IPS DF 6.9 (cell line): ENCODE measurements around the gene ADCY1.

Source experiments
- DNase-seq: peaks from one replicate; pipeline ENCODE4 v3.0.0-alpha.2; 2013; ENCODE audit warnings: low read depth, low spot score
- H3K27ac ChIP-seq: one replicate; pipeline ENCODE4 v1.5.1; 2013; ENCODE audit warnings: low read length, control low read depth
- H3K27me3 ChIP-seq: 2 replicates; pipeline ENCODE4 v1.6.1; 2013; ENCODE audit warnings: mild to moderate bottlenecking, low read length; ENCODE audit not compliant: control insufficient read depth, insufficient read depth
- H3K36me3 ChIP-seq: 2 replicates; pipeline ENCODE4 v1.6.1; 2013; ENCODE audit warnings: low read length; ENCODE audit not compliant: control insufficient read depth, insufficient read depth
- H3K4me1 ChIP-seq: 2 replicates; pipeline ENCODE4 v1.6.1; 2013; ENCODE audit warnings: low read length; ENCODE audit not compliant: control insufficient read depth, insufficient read depth
- H3K4me3 ChIP-seq: 2 replicates; pipeline ENCODE4 v1.5.1; 2013; ENCODE audit warnings: mild to moderate bottlenecking, low read length
- H3K9me3 ChIP-seq: 2 replicates; pipeline ENCODE4 v1.6.1; 2013; ENCODE audit warnings: low read length, inconsistent platforms; ENCODE audit not compliant: control insufficient read depth, insufficient read depth
- WGBS: extraction: QIAGEN DNeasy Blood & Tissue Kit; methylation state at CpG from one replicate; pipeline ENCODE4 v1.1.7; 2013; ENCODE audit warnings: mixed read lengths, missing lambda C conversion rate; ENCODE audit not compliant: insufficient read length, insufficient coverage; 5-methylcytosine and 5-hydroxymethylcytosine counted together

The ADCY1 gene

DNA sequence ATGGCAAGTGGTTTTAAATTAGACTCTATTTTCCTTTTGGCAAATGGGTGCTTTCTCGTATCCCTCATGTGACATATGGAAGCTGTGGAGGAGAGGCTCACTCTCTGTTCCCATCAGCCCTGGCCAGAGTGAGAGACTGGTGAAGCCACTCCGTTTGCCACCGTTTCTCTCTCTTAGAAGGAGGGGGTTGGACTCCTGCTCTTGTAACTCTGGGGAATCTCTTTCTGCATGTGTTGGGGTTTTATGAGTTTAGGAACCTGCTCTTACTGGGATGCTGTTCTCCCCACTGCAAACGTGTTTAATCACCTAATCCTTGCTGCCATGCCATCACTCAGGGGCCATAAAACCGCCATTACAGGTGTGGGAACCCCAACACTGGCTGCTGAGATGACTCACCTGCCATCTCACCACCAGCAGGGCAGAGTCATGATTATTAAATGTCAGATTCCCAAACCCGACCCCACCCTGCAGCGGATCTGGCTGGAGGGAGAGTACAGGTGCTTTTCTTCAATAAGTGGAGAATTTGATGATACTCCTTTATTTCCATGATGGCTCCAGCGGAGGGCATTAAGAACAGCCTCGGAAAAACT lies 103.2 kb downstream of the ADCY1 start:
- no peak for DNase-seq
- H3K36me3 ChIP-seq, result peaks cover 5% of the 10 kb centered on the region; the same call in 1 of the 2 replicates
- H3K27me3 ChIP-seq, result no peaks in the 10 kb centered on the region
- WGBS, result no CpG with 5 or more reads among the region's 9 CpGs
- H3K9me3 ChIP-seq, result no peaks in the 10 kb centered on the region
- H3K4me1 ChIP-seq, result no peaks in the 10 kb centered on the region
- no peak overlapping the region for H3K4me3 ChIP-seq
- H3K27ac ChIP-seq, result no peak overlapping the region

DNA sequence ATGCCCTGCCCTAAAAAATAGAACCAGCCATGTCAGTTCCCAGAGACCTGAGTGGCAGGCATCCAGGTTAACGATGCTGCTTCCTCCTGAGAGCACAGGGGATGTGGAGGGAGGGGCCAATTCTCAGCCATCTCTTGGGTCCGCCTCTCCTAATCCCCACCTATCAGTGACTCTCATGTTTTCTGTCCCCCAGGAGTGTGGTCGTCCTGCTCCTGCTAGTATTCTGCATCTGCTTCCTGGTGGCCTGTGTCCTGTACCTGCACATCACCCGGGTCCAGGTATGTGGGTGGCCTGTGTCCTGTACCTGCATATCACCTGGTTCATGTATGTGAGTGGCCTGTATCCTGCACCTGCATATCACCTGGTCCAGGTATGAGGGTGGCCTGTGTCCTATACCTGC lies 105.3 kb downstream of the ADCY1 start:
- H3K9me3 ChIP-seq, result no peaks in the 10 kb centered on the region
- no peaks in the 10 kb centered on the region for H3K27me3 ChIP-seq
- H3K4me3 ChIP-seq, result no peak overlapping the region
- no peak overlapping the region for H3K27ac ChIP-seq
- DNase-seq, result no peak
- no CpG with 5 or more reads among the region's 4 CpGs for WGBS
- no peaks in the 10 kb centered on the region for H3K4me1 ChIP-seq
- H3K36me3 ChIP-seq, result peaks cover 5% of the 10 kb centered on the region; the same call in 1 of the 2 replicates

DNA sequence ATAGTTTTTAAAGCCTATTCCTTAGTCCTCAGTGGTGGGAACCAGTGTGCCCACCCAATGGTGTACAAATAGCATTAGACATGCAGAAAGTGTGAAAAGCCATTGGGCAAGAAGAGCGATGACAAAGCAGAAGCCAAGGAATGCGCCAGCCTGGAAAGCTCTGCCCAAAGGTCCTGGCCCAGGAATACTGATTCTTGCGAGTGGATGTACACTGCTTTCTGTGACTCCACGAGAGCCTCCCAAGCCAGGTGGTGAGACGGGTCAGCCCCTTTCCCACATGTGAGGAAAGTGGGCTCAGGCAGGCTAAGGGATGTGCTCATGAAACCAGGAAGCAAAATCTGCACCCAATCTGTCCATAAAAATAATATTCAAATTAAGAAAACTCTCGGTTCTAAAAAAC lies 106.6 kb downstream of the ADCY1 start:
- no peaks in the 10 kb centered on the region for H3K4me1 ChIP-seq
- no peaks in the 10 kb centered on the region for H3K27me3 ChIP-seq
- DNase-seq, result no peak
- H3K9me3 ChIP-seq, result no peaks in the 10 kb centered on the region
- no CpG with 5 or more reads among the region's 6 CpGs for WGBS
- no peak overlapping the region for H3K27ac ChIP-seq
- peaks cover 5% of the 10 kb centered on the region; the same call in 1 of the 2 replicates for H3K36me3 ChIP-seq
- no peak overlapping the region for H3K4me3 ChIP-seq

DNA sequence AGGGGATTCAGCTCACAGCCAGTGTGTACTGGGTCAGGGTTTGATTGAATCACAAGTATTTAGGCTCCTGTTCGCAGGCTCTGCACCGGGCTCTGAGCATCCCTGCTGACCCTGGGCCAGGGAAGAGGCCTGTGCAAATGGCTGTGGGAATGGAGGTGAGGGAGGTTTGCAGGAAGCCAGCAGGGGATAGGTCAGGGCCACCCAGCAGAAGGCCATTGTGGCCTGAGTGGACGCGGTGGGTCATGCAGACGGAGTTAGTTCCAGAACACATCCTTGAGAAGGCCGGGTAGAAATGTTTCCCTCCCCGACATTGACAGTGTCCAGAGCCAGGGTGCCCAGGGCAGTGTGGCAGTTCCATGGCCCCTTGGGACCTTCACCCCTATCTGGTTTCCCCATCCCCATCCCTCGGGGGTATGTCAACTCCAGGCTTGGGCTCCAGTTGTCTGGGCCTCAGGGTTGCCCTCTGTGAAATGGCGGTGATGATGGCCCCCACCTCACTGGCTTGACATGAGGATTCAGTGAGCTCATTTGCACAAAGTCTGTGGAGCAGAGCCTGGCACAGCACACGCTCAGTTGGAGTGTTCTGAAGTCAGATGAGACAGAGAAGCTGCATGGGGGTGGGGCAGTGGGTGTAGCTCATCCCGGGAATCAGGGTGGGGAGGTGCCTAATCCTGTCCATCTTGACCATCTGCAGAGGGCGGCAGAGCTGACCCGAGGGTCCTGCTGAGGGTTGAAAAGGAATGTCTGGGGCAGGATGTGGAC lies 107.6 kb downstream of the ADCY1 start:
- Histone ChIP-seq H3K9me3 (no peaks in the 10 kb centered on the region), H3K27me3 (no peaks in the 10 kb centered on the region), H3K36me3 (peaks cover 8% of the 10 kb centered on the region; the same call in 1 of the 2 replicates), H3K27ac (no peak overlapping the region), H3K4me3 (no peak overlapping the region), H3K4me1 (no peaks in the 10 kb centered on the region)
- WGBS, result no CpG with 5 or more reads among the region's 13 CpGs
- no peak for DNase-seq

DNA sequence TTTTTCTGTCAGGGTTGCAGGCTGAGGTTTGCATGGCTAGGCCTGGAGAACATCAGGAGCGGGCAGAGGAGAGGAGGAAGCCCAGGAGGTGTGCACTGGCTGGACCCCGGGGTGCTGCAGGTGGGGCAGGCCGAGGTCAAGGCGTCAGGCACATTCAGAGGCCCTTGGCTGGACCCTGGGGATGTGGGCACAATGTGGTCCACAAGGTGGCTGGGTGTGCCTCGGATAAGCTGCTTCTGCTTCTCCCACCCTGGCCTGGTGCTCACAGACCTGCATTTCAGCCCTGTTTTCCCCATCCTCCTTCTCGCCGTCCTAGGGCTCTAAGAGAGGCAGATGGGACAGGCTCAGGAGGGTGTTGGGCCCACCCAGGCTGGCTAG lies 108.2 kb downstream of the ADCY1 start:
- no peak for DNase-seq
- H3K36me3 ChIP-seq, result peaks cover 8% of the 10 kb centered on the region; the same call in 1 of the 2 replicates
- no CpG with 5 or more reads among the region's 7 CpGs for WGBS
- no peak overlapping the region for H3K27ac ChIP-seq
- H3K27me3 ChIP-seq, result no peaks in the 10 kb centered on the region
- no peak overlapping the region for H3K4me3 ChIP-seq
- H3K4me1 ChIP-seq, result no peaks in the 10 kb centered on the region
- no peaks in the 10 kb centered on the region for H3K9me3 ChIP-seq

DNA sequence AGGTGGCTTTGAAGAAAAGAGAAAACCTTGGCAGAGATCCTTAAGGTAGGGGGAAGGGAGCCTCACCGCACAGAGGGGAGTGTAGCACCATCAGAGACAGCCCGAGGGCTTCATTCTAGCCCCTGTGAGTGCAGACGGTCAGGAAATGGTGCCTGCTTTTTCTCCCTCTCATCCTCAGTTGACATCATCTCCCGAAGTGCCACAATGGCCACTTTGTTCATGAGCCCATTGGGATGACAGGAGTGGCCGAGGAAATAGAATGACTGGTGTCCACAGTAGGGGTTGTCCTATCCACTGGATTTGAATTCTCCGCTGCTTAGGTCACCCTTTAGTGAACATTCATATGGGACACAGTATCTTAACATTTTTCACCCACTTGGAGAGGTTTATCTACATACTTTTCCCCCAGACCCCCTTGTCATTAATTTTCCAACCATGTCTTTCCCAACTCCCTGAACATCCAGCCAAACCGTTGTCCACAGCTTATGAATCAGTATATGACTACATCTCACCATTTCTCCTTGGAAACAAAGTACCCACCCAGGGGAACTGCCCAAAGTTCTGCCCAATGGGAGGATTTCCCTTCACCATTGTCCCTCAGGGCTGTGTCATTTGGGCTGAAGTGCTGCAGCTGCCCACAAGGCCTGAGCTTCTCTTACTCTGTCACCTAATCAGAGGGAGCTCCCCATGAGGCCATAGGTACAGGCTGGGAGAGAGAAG lies 108.8 kb downstream of the ADCY1 start:
- no peaks in the 10 kb centered on the region for H3K27me3 ChIP-seq
- no peaks in the 10 kb centered on the region for H3K9me3 ChIP-seq
- WGBS, result no CpG with 5 or more reads among the region's 7 CpGs
- no peak for DNase-seq
- H3K27ac ChIP-seq, result no peak overlapping the region
- peaks cover 6% of the 10 kb centered on the region; the same call in 1 of the 2 replicates for H3K36me3 ChIP-seq
- no peaks in the 10 kb centered on the region for H3K4me1 ChIP-seq
- H3K4me3 ChIP-seq, result no peak overlapping the region

DNA sequence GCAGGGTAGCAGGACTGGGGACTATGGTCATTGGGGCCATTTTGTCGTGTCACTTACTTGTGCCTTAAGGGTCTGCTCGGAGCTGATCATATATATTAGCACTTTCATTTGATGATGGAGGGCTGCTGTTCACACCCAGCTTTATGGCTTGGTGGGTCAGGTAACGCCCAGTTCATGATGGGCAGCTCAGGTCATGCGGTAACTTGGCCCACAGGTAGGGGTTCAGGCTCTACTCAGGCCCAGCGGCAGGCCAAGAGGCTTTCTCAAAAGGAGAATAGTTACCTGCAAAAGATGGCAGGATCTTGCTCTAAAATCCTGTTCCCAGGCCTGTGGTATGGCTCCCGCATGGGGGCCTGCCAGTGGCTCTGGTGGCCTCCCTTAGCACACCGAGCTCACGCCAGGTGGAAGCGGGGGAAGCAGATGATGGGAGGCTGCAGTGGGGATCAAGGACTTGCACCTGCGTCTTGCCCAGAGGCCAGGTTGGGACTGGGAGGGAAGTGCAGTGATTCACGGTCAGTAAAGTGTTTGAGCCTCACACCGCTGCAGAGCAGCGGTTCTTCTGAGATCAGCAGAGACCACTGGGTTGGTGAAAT lies 109.5 kb downstream of the ADCY1 start:
- no peaks in the 10 kb centered on the region for H3K9me3 ChIP-seq
- H3K4me3 ChIP-seq, result no peak overlapping the region
- H3K27me3 ChIP-seq, result no peaks in the 10 kb centered on the region
- peaks cover 5% of the 10 kb centered on the region; the same call in 1 of the 2 replicates for H3K36me3 ChIP-seq
- no peaks in the 10 kb centered on the region for H3K4me1 ChIP-seq
- no CpG with 5 or more reads among the region's 13 CpGs for WGBS
- no peak overlapping the region for H3K27ac ChIP-seq
- no peak for DNase-seq

DNA sequence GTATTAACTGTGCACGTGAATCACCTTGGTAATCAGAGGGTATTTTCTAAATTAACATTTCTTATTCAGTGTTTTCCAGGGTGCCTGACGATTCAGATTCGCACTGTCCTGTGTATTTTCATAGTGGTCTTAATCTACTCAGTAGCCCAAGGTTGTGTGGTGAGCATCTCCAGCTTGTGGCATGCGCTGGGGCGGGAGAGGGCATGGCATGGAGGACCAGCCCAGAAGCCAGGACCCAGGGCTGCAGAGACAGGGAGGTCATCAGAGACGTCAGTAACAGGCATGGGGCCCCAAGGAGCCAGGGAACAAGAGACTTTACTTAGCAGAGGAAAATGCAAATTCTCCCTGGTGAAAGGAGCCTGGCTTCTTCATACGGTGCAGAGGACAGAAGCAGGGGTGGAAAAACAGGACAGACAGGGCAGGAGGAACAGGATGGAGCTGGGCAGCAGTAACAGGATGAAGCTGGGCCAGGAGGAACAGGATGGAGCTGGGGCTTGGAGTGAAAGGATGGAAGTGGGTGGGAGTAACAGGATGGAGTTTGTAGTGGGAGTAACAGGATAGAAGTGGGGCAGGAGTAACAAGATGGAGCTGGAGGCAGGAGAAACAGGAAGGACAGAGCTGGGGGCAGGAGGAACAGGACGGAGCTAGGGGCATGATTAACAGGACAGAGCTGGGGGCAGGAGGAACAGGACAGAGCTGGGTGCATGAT lies 110.9 kb downstream of the ADCY1 start:
- Histone ChIP-seq H3K27ac (no peak overlapping the region), H3K27me3 (no peaks in the 10 kb centered on the region), H3K9me3 (no peaks in the 10 kb centered on the region), H3K36me3 (0 out of 2 replicates have a peak, but pooled peaks cover 2% of the 10 kb centered on the region), H3K4me3 (no peak overlapping the region), H3K4me1 (no peaks in the 10 kb centered on the region)
- WGBS, result no CpG with 5 or more reads among the region's 8 CpGs
- no peak for DNase-seq

DNA sequence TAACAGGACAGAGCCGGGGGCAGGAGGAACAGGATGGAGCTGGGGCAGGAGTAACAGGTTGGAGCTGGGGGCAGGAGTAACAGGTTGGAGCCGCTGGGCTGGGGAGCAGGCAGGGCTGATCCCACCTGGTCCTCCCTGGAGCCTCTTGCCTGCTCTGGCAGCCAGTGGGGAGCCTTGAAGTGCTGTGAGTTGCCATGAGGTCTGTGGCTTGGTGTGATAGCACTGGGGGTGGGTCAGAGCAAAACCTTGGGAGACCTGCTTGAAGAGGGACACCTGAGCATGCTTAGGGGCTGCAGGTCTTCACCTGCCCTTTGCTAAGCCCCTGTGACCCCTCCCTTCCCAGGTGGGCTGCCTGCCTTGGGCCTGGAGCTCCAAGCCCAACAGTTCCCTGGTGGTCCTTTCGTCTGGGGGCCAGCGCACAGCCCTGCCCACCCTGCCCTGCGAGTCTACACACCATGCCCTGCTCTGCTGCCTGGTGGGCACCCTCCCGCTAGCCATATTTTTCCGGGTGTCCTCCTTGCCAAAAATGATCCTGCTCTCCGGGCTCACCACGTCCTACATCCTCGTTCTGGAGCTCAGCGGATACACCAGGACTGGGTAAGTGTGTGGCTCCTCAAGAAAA lies 111.6 kb downstream of the ADCY1 start:
- Histone ChIP-seq H3K27ac (no peak overlapping the region), H3K27me3 (no peaks in the 10 kb centered on the region), H3K36me3 (0 out of 2 replicates have a peak, but pooled peaks cover 2% of the 10 kb centered on the region), H3K4me3 (no peak overlapping the region), H3K9me3 (no peaks in the 10 kb centered on the region), H3K4me1 (no peaks in the 10 kb centered on the region)
- WGBS, result no CpG with 5 or more reads among the region's 11 CpGs
- no peak for DNase-seq
